NCI-H2196 treated with DMSO at 0.1 percent for 48 hours (cell line): ENCODE measurements around the gene DTWD1.
"Not testable (repeated sequence)": the region's sequence is repeated elsewhere in the genome, so short reads cannot be mapped to it uniquely, and the experiment has no call there.

Source experiments
- DNase-seq: peaks from one replicate; lab custom pipeline; 2025; ENCODE audit not compliant: unreplicated experiment; lab: John Stamatoyannopoulos, UW

Gene DTWD1

DNA sequence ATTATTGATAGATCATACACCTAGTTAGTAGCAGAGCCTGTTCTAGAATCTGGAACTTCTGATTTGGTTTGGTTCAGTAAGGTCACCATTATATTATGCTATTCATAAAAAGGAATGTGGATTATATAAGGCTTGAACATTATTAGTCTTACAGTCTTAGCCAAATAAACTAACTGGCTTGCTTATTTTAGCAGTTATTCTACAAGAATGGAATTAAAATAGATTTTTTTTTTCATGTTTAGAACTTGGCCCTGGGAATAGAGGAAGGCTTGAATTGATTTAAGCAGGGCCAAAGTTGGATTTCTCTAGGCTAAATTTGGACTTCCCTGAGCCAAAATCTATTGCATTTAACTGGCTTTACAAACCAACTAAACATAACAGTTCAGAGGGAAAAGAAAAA, 24.4 kb downstream of the DTWD1 start:
- no peak for DNase-seq

DNA sequence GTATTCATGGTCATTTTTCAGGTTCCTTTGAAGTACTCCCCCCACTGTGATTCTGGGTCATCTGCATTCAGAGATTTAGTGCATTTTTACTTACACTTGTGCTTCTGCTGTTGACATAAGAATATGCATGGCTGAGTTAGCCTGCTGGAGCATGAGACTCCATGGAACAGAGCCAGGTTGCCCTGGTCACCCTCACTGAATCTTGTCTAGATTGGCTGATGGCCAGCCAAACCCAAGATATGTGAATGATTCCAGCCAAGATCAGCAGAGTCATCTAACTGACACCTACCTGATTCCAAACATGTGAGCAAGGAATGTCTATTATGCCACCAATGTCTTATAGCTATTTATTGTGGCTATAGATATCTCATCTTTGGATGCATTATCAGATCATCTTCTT, 25.1 kb downstream of the DTWD1 start:
- peak; percentile 20 for DNase-seq

DNA sequence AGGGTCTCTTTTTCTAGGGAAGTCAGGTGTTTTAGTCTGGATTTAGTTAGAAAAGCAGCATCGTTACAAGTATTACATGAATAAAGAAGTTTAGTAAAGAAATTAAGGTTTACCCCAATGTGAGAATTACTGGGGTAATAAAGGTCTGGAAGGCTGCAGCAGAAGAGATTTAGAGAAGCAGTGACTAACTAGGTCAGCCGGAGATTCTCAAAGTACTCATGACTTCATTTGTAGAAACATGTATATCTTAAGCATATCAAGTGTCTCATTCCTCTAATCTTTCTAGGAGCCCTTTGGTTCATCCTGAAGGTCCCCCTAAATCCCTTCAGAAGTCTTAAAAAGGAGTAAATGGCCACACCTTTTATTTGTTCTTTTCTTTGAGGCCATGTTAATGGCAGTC, 26.0 kb downstream of the DTWD1 start:
- no peak for DNase-seq

DNA sequence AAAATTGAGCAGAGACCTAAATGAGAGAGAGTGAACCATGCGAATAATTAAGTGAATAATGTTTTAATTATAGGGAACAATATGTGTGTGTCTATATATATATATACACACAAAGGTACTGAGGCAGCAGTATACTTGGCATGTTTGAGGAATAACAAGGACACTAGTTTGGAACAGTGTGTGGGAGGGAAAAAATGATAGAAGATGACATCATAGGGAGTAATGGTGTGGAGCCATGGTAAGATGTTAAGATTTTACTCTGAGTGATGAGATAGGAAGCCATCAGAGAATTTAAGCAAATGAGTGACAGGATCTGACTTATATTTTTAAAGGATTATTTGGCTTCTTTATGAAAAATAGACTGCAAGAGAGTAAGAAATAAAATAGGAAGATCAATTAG, 29.1 kb downstream of the DTWD1 start:
- DNase-seq: no peak

DNA sequence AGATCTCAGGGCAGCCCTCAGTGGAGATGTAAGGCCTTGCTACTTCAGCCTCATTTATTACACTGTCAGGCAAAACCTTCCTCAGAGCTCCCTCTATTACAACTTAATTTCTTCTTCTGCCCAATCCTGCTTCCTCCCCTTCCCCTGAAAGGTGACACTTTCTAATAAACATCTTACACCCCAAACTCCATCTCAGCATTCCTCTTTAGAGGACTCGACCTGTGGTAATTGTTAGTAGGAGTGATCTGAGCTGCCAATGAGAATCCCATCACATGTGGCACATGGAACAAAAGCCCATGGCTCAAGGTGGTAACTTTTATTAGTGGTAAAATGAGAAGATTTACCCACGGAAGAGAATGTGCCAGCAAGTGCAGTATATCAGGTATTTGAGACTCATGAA, 29.8 kb downstream of the DTWD1 start:
- DNase-seq: no peak

DNA sequence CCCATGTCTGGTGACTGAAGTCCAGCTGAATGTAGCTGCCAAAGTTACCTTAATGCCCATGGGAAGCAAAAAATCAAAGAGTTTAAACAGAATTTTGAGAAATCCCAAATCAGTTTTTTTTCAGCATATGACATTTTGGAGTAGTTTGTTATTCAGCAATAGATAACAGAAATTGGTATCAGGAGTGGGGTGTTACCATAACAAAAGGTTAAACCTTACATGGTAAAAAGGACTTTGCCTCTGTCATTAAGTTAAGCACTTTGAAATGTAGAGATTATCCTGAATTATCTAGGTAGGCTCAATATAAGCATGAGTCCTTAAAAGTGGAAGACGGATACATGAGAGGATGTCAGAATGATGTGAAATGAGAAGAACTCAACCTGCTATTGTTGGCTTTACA, 32.1 kb downstream of the DTWD1 start:
- no peak for DNase-seq

DNA sequence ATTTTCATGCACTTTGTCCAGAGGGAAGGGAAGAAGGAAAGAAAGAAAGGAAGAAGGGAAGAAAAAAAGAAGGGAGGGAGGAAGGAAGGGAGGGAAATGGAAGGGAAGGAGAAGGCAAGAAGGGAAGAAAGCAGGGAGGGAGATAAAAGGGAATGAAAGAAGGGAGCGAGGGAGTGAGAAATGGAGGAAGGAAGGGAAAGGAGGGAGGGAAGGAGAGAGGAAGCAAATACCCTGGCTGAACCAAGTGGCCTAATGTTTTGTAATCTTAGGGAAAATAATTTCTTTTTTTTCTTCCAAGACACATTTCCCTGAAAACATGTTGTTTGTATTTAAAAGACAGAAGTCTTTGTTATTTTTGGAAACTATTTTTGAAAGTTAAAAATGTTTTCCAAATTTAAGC, 35.9 kb downstream of the DTWD1 start:
- no peak for DNase-seq

DNA sequence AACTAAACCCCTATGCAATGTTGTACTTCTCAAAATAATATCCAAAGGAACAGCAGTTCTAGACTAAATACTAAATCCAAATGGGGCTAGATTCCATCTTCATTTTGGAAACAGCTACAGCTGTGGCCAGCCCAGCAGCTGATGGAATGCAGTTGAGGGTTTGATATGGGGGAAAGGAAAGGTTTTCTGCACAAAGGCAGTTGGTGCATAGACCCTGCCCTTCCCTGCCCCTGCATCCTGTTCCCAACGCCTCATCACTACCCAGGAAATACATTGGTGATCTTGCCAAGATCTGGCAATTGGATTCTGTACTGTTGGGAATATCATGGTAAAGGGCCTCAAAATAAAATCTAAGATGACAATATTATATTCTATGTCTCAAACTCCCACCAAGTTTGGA, 43.9 kb downstream of the DTWD1 start:
- DNase-seq: no peak

DNA sequence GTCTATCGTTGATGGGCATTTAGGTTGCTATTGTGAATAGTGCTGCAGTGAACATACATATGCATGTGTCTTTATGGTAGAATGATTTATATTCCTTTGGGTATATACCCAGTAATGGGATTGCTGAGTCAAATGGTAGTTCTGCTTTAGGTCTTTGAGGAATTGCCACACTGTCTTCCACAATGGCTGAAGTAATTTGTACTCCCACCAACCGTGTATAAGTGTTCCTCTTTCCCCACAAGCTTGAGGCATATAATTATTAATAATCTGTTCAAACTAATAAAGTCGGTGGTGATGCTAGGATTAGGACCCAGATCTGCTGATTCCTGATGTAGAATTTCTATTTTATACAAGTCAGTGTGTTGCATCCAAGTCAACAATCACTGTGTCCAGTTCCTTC, 45.6 kb downstream of the DTWD1 start:
- not testable (repeated sequence) for DNase-seq

DNA sequence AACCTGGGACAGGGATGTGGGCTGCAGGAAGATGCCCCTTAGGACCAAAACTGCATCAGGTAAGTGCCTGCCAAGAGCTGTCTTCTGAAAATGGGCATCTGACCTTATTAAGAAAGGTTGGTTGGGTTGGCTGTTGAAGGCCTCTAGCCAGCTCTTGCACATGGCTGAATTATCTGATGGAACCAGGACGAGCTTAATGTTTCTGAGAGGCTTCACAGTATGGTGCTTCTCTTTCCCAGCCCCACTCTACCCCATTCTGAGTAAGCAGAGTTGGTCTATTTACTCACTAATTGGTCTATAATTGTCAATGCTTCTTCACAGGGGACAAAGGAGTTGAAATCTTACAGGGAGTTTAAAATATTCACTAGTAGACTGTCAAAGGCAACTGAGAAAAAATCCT, 48.4 kb downstream of the DTWD1 start:
- no peak for DNase-seq

DNA sequence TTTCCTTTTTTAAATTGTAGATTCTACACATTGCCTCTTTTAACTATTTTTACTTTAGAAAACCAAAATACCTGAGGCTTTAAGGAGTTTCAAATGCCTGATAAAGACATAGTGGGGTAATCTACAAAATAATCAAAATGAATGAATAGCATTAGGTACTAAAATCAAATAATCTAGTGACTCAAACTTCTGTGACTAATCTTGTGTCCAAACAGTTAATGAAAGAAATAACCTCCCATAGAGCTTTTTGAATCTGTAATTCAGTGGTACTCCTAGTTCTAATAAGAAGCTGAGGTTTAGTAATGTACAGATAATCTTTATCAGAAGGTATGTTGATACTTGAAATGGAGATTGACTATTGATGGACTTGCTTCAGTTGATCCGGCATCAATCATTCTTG, 53.0 kb downstream of the DTWD1 start:
- no peak for DNase-seq

DNA sequence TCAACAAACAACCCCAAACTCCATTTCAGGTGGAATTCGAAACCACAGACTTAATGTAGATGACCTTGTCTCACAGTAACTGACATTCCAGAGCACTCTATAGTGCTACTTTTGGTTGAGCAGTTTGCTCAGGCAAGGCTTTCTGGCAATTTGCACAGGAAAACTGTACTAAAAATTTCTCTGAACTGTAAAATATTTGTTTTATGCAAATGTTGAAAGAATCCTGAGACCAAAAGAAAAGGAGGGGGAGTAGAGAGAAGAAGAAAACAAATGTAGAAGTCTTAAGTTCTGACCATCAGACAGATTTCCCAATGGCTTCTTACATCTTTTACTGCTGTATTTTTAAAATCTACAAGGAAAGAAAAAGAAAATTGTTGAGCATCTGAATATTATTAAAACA, 53.5 kb downstream of the DTWD1 start:
- DNase-seq: no peak

DNA sequence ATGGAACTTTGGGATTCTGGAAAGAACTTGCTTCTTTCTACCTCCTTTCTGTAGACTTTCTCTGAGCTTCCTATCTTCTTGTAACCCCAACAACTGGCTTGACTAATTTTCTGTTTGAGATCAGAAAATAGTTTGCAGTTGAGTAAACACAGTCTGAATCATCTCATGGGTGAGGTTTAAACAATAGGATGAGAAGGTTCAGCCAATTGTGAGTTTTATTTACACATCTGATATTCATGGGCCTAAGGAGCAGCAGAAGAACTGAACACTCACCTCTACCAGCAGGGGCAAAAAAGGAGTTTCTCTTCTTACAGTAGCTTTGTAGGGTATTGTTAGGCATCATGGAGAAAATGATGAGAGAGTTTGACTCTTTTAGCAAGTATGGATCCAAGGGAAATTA, 54.2 kb downstream of the DTWD1 start:
- no peak for DNase-seq

DNA sequence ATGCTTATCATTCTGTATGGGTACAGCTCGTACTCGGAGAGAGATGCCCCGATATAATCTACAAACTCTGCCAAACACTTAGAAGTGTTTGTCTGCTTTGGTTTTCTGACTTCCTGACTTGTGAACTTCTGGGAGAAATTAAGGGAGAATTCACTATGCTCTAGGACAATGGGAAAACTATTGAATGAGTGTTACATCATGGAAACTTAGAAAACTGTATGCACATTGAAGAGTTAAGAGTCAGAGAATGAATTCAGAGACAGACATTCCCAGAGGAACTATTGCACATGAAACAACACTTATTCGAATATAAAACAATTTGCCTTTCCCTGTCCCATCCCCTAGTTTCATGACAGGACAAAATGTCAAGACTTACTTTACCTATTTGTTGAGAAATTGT, 57.8 kb downstream of the DTWD1 start:
- DNase-seq: no peak

DNA sequence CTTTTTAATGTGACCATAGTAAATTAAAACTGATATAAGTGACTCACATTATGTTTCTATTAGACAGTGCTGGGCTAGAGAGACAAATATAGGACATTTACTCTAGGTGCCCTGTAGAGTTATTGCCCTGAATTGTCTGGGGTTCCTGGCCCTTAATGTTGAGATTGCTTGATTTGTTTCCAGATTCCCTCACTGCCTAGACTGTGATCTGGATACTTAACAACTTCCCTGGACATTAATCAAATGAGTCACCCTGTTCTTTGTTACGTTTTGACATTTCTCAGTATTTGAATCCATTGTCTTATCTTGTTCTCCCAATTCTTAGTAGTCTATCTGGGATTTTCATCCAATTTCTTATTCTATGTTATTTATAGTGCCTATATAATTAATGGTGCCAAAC, 65.8 kb downstream of the DTWD1 start:
- no peak for DNase-seq

DNA sequence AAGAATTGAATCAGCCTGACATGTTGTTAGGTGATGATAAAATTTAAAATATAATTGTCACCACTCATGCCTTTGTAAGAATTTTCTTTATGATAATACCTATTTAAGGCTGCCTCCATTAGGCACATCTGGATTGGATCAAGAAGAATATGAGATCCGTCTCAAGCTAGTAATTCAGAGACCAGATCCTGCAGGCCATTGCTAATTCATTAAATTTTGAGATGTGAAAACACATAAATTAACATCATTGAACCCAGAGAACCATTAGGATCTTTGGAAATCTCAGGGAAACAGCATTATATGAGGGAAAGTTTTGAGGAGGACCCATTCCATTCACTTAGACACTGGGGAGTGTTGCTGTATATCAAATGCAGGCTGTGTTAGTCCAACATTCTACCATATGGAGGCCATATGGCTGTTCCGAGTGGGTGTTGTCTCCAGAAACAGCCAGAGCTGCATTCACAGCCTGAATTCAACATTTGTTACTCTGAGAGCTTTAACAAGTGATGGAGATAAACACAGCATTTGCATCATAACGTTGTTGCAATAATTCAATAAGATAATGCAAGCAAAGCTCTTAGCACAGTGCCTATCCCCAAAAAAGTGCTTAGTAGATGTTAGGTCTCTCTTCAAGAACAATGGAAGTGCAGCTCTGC, 67.4 kb downstream of the DTWD1 start:
- DNase-seq: no peak

DNA sequence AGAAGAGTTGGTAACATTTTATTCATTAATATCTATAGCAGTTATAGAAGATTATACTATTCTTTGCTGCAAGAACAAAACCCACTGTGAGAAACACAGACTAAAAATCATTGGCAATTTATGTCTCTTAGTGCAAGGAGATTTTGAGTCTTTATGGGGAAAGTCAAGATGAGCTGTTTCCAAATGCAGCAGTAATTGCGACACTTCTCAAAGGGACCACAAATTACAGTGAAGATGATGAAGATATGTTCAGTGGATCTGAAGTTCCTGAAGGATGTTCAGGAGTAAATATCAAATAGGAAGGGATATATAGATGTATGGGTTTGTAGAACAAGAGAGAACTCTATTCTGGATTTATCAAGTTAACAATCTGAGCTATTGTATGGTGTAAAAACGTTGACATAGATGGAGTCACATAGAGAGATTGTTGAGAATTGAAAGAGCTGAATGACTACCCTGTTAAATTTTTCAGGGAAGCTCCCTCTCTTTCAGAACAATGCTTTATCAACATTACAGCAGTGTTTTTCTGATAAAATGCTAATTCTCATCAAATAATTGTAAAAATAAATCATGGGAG, 71.8 kb downstream of the DTWD1 start:
- no peak for DNase-seq

DNA sequence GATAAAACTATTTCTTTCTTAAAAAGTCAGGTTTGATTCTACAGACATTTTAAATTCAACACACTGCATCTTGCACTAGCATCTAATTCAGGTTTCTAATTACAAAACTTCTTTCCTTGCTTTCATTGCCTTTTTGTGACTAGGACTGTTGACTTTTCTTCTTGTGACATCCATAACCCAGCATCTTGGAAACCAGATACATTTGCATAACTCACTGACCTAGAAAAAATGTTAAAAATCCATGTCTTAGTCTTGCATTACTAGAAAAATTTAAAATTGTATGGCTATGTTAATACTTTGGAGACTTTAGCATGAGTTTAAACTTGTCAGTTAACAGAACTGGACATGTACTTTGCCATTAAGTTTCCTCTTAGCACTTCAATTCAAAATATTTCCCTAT, 72.7 kb downstream of the DTWD1 start:
- DNase-seq: no peak

DNA sequence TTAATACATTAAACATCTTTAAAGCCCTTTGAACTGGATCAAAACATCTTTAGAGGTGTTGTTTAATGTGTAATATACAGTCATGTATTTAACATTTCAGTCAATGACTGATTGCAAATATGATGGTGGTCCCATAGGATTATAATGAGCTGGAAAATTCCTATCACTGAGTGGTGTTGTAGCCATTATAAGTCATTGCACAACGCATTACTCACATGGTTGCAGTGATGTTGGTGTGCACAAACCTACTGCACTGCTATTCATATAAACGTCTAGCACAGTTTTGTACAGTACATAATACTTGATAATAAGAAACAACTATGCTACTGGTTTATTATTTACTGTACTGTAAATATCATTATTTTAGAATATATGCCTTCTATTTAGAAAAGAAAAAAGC, 75.6 kb downstream of the DTWD1 start:
- DNase-seq: no peak

DNA sequence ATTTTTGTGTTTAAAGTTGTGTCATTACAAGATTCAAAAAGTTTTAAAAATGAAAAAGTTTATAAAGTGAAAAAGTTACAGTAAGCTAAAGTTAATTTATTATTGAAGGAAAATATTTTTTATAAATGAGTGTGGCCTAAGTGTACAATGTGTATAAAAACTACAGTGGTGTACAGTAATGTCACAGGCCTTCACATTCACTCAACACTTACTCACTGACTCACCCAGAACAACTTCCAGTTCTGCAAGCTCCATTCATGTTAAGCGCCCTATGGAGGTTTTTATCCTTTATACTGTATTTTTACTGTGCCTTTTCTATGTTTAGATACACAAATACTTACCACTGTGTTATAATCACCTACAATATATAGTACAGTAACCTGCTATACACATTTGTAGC, 76.3 kb downstream of the DTWD1 start:
- no peak for DNase-seq

DNA sequence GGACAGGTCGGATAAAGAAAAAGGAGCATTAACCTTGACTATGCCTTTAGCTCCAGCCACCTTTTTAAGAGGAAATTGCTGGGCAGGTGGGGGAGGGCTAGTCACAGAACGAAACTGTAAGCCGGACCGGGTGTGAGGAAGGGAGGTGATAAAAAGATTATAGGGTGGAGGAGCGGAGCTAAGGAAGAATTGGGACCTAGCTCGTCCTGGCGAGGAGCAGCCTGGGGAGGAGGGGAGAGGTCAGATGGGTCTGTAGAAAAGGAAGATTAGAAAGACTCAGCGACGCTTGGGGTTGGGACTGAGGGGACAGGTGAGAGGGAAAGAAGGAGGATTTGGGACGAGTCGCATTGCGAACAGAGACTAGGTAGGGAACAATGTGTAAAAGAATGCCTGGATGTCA, 82.1 kb downstream of the DTWD1 start:
- not testable (repeated sequence) for DNase-seq
